HUES6 (cell line): ENCODE measurements around the gene SS18L1.

Experiments used
- H3K27ac ChIP-seq: 2 replicates; pipeline ENCODE4 v1.7.0; 2013; ENCODE audit warnings: low read depth, mild to moderate bottlenecking, low read length, inconsistent platforms
- H3K27me3 ChIP-seq: 2 replicates; pipeline ENCODE4 v1.6.1; 2013; ENCODE audit warnings: low read length; ENCODE audit not compliant: control insufficient read depth, insufficient read depth
- H3K36me3 ChIP-seq: 2 replicates; pipeline ENCODE4 v1.6.1; 2013; ENCODE audit warnings: low read length; ENCODE audit not compliant: control insufficient read depth, insufficient read depth
- H3K4me1 ChIP-seq: 2 replicates; pipeline ENCODE4 v1.6.1; 2013; ENCODE audit warnings: low read length; ENCODE audit not compliant: control insufficient read depth, insufficient read depth
- H3K4me3 ChIP-seq: 2 replicates; pipeline ENCODE4 v1.5.1; 2013; ENCODE audit warnings: low read depth, low read length
- H3K9ac ChIP-seq: one replicate; pipeline ENCODE4 v1.6.1; 2013; ENCODE audit warnings: mild to moderate bottlenecking, low read length
- H3K9me3 ChIP-seq: 2 replicates; pipeline ENCODE4 v1.6.1; 2013; ENCODE audit warnings: low read depth, low read length; ENCODE audit not compliant: control insufficient read depth, insufficient read depth

SS18L1 gene

DNA sequence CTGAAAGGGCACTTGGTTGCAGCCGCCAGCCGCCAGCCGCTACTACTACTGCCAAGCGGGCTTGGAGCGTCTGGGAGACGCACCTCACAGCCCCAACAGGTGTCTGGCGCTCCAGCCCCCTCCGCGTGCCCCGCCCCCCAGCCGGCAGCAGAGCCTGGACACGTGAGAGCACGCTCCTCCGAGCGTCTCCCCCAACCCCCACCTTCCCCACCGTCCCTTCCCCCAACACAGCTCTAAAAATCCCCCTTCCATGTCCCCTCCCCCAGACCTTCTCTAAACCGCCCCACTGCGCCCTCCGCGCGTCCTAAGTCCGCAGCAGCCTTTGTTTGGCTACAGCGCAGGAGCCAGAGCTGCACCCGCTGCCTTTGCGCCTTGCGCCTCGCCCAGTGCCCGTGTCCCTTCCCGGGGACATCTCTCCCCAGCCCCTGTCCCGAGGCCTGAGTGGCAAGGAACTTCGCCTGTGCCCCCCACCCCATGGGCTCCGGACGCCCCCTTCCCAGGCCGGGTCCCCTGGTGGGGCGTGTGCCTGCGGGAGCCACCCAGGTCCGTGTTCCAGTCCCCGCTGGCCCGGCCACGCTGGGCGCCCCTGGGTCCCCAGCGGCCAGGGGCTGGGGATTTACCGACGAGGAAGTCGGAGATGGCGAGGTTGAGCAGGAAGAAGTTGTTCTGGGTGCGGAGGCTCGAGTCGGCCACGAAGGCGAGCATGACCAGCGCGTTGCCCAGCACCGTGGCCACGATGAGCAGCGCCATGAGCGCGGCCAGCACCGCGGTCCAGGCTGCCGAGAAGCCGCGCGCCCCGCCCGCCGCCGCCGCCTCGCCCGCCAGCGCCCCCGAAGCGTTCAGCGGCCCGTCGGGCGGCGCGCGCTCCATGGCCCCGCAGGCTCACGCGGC lies 75.8 kb downstream of the SS18L1 start:
- Histone ChIP-seq H3K9ac (no peak overlapping the region), H3K36me3 (no peaks in the 10 kb centered on the region), H3K27ac (no peak overlapping the region), H3K4me1 (peaks cover 15% of the 10 kb centered on the region), H3K9me3 (no peaks in the 10 kb centered on the region), H3K4me3 (peak overlapping the region; percentile 57), H3K27me3 (peaks cover 98% of the 10 kb centered on the region)

DNA sequence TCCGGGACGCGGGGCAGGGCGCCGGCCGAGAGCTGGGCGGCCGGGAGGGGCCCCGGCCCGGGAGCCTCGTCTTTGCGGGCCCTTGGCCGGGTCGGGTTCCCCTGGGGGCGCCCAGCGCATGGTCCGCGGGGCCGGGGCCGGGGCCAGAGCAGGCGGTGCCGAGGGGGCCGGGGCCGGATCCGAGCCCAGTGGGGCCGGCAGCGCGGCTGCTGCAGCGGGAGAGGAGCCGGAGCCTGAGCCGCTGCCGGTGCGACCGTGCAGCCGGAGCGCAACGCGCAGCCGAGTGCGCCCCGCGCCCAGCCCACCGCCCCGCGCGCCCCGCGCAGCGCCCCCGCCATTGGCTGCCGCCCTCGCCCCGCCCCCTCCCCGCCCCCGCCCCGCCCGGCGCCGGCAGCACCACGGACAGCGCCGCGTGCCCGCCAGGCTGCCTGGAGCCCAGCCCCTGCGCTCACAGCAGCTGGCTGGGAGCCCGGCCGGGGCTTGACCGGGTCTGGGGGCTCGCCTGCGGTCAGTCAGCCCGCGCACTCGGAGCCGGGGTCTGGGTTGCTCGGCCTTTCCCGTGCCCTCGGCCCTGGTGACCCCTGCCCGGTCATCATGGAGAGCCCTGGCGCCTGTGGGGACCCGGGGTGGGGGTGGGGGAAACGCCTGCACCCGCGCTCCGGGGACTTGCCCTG lies 76.6 kb downstream of the SS18L1 start, which contains the start of gene HRH3:
TSS of gene HRH3 (minus strand) at position 287 of the 674 bp plus-strand sequence. CDS start 308 bp downstream, outside the sequence.
- H3K27ac ChIP-seq: no peak within 1 kb of the TSS
- H3K36me3 ChIP-seq: no peaks in the 10 kb centered on the region
- H3K27me3 ChIP-seq: peaks cover 98% of the 10 kb centered on the region
- peak within 1 kb of the TSS; percentile 57 for H3K4me3 ChIP-seq
- no peak within 1 kb of the TSS for H3K9ac ChIP-seq
- no peaks in the 10 kb centered on the region for H3K9me3 ChIP-seq
- H3K4me1 ChIP-seq: peaks cover 15% of the 10 kb centered on the region

GRCh38 chr20:62220666-62221568 lies 77.3 kb downstream of the SS18L1 start:
- H3K4me3 ChIP-seq: peak overlapping the region; percentile 57
- no peak overlapping the region for H3K27ac ChIP-seq
- H3K9ac ChIP-seq: no peak overlapping the region
- H3K9me3 ChIP-seq: no peaks in the 10 kb centered on the region
- H3K27me3 ChIP-seq: peaks cover 98% of the 10 kb centered on the region
- H3K36me3 ChIP-seq: no peaks in the 10 kb centered on the region
- H3K4me1 ChIP-seq: peaks cover 15% of the 10 kb centered on the region

DNA sequence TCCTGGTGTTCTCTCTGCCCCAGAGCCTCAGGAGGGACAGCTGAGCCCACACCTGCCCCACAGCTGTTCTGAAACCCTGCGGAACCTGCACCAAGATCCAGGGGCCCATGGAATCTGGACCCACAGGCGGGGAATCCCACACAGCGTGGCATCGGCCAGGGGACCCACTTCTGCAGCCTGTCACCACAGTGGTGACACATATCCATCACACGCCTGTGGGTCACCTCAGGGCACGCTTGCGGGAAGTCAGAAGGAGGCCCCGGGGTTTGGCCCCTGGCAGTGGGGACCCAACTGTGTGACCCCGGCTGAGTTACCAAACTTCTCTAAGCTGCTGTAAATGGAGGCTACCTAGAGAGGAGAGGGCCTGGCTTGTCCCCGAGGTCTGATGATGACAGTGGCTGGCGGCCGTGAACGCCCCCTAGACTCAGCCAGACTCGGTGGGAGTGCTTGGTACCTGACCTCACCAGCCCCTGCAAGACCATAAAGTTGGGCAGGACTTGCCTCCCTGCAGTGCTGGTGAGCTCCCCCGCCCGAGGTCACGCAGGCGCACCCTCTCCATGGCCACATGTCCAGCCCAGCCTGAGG lies 78.8 kb downstream of the SS18L1 start:
- Histone ChIP-seq H3K27me3 (peaks cover 94% of the 10 kb centered on the region), H3K9me3 (no peaks in the 10 kb centered on the region), H3K4me1 (peaks cover 15% of the 10 kb centered on the region), H3K27ac (no peak overlapping the region), H3K4me3 (no peak overlapping the region), H3K9ac (no peak overlapping the region), H3K36me3 (no peaks in the 10 kb centered on the region)

DNA sequence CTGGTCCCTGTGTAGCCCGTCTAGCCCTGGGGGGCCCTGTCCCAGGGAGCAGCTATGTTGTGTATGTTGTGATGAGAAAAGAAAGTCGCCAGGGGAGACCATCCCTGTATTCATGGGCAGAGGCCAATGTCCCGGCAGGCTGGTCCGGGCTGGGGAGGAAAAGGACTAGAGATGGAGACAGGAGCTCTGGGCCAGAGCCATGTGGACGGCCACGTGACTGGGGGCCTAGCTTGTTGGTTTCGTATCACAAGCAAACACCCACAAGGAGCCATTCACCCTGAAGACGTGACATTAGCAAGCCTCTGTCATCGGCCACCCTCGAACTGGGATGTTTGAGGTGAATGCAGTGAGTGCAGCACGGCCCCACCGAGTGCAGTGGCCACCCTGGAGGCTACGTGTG lies 79.4 kb downstream of the SS18L1 start:
- Histone ChIP-seq H3K27me3 (peaks cover 88% of the 10 kb centered on the region), H3K4me3 (no peak overlapping the region), H3K9ac (no peak overlapping the region), H3K27ac (no peak overlapping the region), H3K36me3 (no peaks in the 10 kb centered on the region), H3K9me3 (no peaks in the 10 kb centered on the region), H3K4me1 (peaks cover 15% of the 10 kb centered on the region)

GRCh38 chr20:62223571-62223970 lies 80.0 kb downstream of the SS18L1 start:
- Histone ChIP-seq H3K4me1 (peaks cover 10% of the 10 kb centered on the region), H3K9ac (no peak overlapping the region), H3K27me3 (peaks cover 82% of the 10 kb centered on the region), H3K27ac (no peak overlapping the region), H3K36me3 (no peaks in the 10 kb centered on the region), H3K4me3 (no peak overlapping the region), H3K9me3 (no peaks in the 10 kb centered on the region)

- Histone ChIP-seq H3K9ac (no peak overlapping the region), H3K4me1 (peaks cover 6% of the 10 kb centered on the region; the same call in 1 of the 2 replicates), H3K27ac (no peak overlapping the region), H3K36me3 (no peaks in the 10 kb centered on the region), H3K9me3 (no peaks in the 10 kb centered on the region), H3K27me3 (peaks cover 75% of the 10 kb centered on the region), H3K4me3 (no peak overlapping the region)
These were observed 80.7 kb downstream of the SS18L1 start for GRCh38 chr20:62224113-62224855.

DNA sequence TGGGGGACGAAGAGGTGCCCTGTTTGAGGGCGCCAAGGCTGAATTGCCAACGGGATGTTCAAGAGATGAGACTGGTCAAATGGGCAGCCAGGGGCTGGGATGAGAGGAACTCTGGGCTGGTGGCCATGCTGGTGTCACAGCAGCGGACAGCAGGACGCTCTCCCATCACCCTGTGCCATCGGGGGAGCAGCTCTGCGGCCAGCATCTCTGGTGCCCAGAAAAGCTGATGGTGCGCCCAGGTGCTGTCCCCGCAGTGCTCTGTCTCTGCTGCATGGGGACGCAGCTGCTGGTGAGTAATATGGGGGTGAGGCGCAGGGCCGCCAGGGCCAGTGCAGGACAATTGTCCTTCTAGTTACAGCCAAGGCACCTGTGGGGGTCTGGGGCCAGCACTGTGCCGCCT lies 81.5 kb downstream of the SS18L1 start:
- no peak overlapping the region for H3K9ac ChIP-seq
- no peak overlapping the region for H3K27ac ChIP-seq
- no peak overlapping the region for H3K4me3 ChIP-seq
- no peaks in the 10 kb centered on the region for H3K36me3 ChIP-seq
- peaks cover 6% of the 10 kb centered on the region; the same call in 1 of the 2 replicates for H3K4me1 ChIP-seq
- peaks cover 67% of the 10 kb centered on the region for H3K27me3 ChIP-seq
- H3K9me3 ChIP-seq: no peaks in the 10 kb centered on the region

DNA sequence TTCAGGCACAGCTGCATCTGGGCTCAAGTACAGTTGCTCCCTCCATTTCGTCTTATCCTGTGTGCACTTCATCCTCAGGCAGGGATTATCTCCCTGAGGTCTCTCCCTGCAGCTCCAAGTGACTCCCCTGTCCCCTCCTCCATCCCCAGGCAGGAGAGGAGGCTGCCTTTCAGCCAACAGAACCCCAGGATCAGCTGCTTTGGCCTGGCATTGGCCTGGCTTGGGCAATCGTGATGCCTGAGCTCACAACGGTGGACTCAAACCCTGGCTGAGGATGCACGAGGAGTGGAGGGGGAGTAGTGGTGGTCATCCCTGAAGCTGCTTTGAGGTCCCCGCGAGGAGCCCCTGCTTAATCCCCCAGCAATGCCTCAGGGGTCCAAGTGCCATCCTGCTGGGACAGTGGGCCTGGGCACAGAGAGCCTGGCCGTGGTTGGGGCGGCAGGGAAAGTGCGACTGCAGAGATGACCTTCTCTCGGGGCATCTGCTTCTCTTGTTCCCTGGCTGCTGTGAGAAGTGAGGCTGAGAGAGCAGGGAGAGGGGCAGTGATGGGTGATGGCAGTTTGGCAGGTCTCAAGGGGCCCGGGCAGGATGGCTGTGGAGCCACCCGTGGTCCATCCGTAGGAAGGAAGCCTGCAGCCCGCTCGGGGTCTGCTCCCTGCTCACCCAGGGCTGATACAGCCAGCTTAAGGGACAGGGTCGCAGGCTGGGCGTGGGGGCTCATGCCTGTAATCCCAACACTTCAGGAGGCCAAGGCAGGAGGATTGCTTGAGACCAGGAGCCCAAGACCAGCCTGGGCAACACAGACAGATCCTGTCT lies 82.5 kb downstream of the SS18L1 start:
- Histone ChIP-seq H3K27ac (no peak overlapping the region), H3K4me1 (peaks cover 3% of the 10 kb centered on the region; the same call in 1 of the 2 replicates), H3K36me3 (no peaks in the 10 kb centered on the region), H3K9me3 (no peaks in the 10 kb centered on the region), H3K4me3 (no peak overlapping the region), H3K27me3 (peaks cover 61% of the 10 kb centered on the region), H3K9ac (no peak overlapping the region)
